Measurements from ENCODE around the gene NKX2-2.

NKX2-2 gene
- 0 reads per million in 2 experiments for total RNA-seq

- no peak for DNase-seq (ENCODE audit: low read depth)
Observed at GRCh38 chr20:21513881-21514540, at the start of gene NKX2-2. TSS of gene NKX2-2 (minus strand) at chr20:21514064. CDS start at chr20:21513669, 395 bp downstream.

GRCh38 chr20:21562656-21563055 is 48.8 kb upstream of the NKX2-2 start:
- DNase-seq (ENCODE audit: low read depth) = no peak

GRCh38 chr20:21559305-21559704 is 45.4 kb upstream of the NKX2-2 start:
- DNase-seq (ENCODE audit: low read depth) = no peak

DNA sequence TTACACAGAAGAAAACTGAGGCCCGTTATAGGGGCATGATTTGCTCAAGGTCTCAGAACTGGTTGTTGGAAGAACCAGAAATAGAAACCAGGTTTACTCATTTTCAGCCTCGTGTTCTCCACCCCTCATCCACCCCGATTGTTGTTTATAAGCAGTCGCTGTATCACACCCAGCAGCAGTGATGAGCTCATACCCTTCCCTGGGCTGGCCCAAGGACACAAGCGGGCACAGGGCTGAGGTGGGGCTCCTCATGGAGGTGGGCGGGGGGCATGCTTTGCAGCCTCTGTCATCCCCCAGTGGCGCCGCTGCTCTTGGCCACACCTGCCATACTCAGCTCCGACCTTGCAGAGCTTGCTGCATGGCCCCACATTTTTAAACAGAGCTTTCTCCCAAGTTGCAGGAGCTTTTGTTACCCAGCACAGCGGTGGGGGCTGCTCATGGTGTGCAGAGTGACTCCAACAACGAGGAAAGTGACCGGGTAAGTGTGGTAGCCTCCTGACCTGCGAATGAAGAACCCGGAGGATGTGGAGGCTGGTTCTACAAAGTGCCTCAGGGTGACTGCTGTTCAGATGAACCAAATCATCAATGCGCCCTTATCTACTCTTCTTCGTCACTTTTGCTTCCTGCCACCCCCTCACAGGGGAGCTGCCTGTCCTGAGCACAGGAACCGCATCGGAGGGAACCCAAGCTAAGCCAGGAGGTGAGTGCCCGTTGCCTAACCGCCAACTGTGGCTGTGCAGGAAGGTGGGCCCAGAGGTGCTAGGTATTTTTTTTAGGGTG is 43.6 kb upstream of the NKX2-2 start:
- peak; percentile 24 for DNase-seq (ENCODE audit: low read depth)

- no peak for DNase-seq (ENCODE audit: low read depth)
Observed at GRCh38 chr20:21556398-21556797, 42.5 kb upstream of the NKX2-2 start.

DNA sequence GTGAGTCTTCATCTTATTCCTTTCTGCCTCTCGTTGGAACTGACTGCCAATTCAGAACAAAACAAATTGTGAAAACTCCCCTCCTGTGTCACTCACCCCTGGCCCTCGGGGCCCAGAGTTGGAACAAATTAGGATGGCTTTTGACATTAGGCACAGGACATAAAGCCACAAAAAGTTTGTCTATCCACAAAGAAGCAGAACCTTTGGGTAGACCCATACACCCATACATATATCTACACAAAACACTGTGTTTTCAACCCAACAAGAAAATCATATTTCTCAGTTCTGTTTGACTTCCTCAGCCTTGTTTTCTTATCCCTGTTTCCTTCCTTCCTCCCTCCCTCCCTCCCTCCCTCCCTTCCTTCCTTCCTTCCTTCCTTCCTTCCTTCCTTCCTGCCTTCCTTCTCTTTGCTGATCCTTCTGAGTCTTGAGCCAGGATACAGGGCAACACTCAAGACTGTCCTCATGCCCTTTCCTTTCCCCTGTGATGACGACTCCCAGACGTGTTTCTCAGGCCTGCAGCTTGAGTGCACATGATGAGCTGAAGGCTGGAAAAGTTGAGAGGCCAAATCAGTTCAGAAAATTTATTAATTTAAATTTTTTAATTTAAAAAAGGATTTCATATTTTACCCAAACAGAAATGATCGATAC is 41.7 kb upstream of the NKX2-2 start:
- no peak for DNase-seq (ENCODE audit: low read depth)

GRCh38 chr20:21554985-21555384 is 41.1 kb upstream of the NKX2-2 start:
- DNase-seq (ENCODE audit: low read depth) = no peak

GRCh38 chr20:21554376-21554890 is 40.6 kb upstream of the NKX2-2 start:
- no peak for DNase-seq (ENCODE audit: low read depth)

DNA sequence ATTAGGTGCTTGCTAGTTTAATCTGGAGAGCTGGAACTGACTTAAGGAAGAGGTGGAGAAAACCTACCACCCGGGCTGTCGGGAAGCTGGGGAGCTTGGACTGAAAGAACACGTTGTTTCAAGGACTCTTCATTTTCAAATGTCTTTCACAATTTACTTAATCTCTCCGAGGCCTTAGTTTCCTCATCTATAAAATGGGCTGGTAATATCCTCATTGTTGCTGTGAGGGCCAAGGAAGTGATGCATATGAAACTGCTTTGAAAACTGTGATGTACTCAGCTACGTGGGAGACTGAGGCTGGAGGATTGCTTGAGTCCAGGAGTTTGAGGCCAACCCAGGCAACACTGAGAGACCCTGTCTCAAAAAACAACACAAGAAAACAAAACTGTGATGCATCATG is 36.7 kb upstream of the NKX2-2 start:
- DNase-seq (ENCODE audit: low read depth) = no peak

DNA sequence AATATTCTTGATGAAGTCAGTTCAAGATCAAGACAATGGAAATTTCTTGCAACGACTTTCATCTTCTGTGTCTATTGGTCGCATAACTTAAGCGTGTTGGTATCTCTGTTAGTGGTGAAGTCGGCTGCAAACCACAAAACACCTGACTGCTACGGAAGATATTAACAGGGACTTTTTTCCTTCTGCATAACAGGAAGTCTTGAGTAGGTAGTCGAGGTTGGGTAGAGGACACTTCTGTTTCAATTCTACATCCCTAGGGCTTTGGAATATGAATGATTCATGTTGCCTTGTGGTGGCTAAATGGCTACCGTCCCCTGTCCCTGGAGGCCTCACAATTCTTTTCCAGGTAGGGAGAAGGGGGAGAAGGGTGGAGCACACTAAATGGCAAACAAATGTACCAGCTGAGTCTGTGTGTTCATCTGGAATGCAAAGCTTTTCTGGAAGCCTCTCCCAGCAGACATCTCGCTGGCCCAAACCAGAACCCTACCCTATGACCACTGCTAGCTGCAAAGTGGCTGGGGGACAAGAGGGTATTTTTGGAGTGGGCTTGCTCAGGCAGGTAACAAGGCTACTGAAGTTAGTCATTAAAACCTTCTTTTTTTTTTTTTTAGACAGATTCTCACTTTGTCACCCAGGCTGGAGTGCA is 34.6 kb upstream of the NKX2-2 start:
- DNase-seq (ENCODE audit: low read depth) = peak; percentile 60

DNA sequence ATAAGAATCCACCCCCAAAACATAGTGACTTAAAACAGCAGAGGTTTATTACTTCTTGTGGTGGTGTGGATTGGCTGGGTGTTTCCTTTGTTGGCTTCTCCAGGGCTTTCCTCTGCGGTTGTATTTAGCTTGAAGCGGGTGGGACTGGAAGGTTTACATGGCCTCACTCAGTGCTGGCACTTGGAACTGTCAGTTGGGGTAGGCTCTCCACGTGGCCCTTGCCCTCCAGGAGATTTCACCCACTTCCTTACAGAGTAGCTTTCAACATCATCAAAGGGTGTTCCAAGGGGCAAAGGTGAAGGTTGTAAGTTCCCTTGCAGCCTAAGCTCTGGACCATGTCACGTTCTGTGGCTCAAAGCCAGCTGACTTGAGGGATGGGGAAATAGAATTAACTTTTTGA is 32.5 kb upstream of the NKX2-2 start:
- DNase-seq (ENCODE audit: low read depth) = no peak

- no peak for DNase-seq (ENCODE audit: low read depth)
Observed at GRCh38 chr20:21539512-21539911, 25.6 kb upstream of the NKX2-2 start.

- no peak for DNase-seq (ENCODE audit: low read depth)
Observed at GRCh38 chr20:21534886-21535285, 21.0 kb upstream of the NKX2-2 start.

DNA sequence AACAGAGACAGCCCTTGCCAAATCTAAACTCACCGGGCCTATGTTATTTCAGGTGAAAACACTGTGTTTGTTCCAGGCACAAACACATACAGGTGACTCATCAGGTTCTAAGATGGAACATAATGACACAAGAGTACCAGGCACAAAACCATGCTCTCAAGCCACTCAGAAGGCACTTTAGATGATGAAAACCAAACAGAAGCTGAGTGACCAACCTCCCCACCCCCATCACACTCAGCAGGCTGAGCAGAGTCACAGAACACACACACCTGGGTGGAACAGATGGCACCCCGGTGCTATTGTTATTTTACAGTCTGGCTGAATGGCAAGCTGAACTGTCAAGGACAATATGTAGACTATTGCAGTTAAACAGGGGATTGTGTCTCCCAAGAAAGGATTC is 20.6 kb upstream of the NKX2-2 start:
- DNase-seq (ENCODE audit: low read depth) = no peak

GRCh38 chr20:21529863-21530262 is 16.0 kb upstream of the NKX2-2 start:
- no peak for DNase-seq (ENCODE audit: low read depth)

- DNase-seq (ENCODE audit: low read depth) = no peak
Observed at GRCh38 chr20:21528870-21529269, 15.0 kb upstream of the NKX2-2 start.

DNA sequence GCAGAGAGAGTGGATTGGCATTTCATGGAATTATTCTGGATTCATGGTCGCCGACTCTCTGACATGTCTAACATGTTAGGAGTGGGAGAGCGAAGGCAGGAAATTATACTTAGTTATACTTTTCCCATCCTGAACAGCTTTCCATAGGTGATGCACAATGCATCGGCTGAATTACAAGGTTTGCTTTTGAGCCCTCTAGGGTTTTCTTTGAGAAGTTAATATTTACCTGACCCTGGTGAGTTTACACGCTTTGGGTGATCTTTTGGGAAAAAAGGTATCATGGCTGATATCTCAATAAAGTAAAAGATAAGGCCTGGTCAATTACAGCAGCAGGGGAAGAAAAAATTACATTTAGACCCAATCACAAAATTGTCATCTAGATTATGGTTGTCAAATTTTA is 14.0 kb upstream of the NKX2-2 start:
- no peak for DNase-seq (ENCODE audit: low read depth)

DNA sequence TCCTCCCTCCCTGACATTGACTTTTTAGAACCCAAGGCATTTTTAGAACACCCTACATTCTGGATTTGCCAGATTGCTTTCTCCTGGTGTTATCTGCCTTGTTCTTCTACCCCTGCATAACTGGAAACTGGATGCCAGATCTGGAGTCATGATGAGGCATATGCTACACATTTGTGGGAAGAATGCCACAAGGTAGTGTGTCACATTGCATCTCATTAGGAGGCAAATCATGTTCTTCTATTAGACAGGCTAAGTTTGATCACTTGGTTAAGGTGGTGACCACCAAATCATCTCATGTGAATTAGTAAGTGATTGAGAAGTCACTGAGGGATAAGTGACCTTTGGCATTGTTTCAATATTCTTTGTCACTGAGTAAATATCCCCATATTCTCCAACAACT is 12.9 kb upstream of the NKX2-2 start:
- no peak for DNase-seq (ENCODE audit: low read depth)

DNA sequence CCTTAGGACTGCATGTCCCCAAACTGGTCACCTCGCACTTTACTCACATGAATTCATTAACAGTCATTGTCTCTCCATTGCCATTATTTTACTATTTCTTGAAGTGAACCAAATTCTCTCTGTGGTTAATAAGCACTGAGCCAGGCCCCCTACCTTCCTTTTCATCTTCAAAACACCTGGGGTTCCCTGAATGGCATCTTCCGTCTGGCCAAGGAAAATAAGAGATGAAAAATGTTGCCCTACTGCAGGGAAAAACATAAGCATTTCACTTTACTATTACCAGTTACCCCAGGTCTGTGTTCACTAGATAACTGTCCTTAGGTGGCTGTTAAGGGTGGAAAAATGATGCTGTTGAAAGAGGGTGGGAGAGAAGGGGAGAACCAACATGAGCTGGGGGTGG is 10.0 kb upstream of the NKX2-2 start:
- no peak for DNase-seq (ENCODE audit: low read depth)

GRCh38 chr20:21523281-21523868 is 9.5 kb upstream of the NKX2-2 start:
- no peak for DNase-seq (ENCODE audit: low read depth)

DNA sequence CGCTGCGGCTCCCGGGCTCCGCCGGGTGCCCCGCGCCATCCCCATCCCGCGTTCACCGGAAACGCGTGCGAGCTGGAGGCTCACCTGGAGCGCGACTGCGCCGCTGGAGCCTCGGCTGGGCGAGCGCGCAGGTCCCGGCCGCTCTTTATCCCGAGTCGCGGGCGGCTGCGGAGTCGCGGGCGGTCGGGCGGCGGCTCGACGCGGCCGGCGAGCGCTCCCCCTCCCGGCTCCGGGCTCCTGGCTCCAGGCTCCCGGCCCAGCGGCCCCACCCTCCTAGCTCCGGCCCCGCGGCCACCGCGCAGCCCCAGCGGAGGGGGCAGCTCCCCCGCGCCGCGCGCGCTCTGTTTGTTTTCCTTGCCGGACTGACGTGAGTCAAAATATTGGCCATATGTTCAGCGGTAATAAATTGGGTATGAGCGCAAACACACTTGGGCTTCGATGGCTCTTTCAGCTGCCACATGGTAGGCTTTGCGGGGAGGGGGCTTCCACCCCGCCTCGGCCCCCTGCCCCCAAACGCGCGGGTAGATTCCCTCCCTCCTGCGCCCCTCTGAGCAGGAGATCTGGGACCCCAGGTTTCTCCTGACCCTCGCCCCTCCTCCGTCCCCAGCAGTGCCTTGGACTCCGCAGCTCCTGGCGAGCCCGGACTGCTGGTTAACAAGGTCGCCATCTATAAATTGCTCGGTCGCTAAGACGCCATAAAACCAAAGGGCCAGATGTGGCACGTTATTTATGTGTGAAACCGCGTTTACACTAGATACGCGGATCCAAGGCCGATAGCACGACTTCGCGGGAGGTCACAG is 8.8 kb upstream of the NKX2-2 start:
- no peak for DNase-seq (ENCODE audit: low read depth)
